OCI-LY7 (cell line): ENCODE measurements around the gene MTHFD1. TPM values are rescaled to one million over a fixed set of nuclear protein-coding genes. Genes with fewer than 3 reads are reported as not detected.

Source experiments
- BruUV-seq: library from RNA; stranded (reverse); fragments of 400-500 nt; replicated peaks from 2 replicates; lab custom pipeline; 2021; lab: Mats Ljungman, UMichigan
- CTCF ChIA-PET: fragments of 300-600 bp; sonication (Branson Sonifier 250); formaldehyde crosslinking; loops from one replicate; lab custom pipeline; 2022; ENCODE audit warnings: antibody characterized with exemption; ENCODE audit not compliant: unreplicated experiment; lab: Charles Lee
- POLR2A ChIA-PET: fragments of 300-600 bp; sonication (Branson Sonifier 250); formaldehyde crosslinking; loops from one replicate; lab custom pipeline; 2022; ENCODE audit warnings: antibody characterized with exemption; lab: Charles Lee
- DNase-seq: peaks from one replicate; pipeline ENCODE4 v3.0.0-alpha.2; 2015; ENCODE audit warnings: low spot score
- H2AFZ ChIP-seq: fragments of 200-600 bp; sonication (generic), shearing (Covaris generic); 2 replicates; pipeline ENCODE4 v1.6.1; 2014; ENCODE audit warnings: mild to moderate bottlenecking, antibody characterized with exemption, low read length, moderate library complexity
- H3K27ac ChIP-seq: fragments of 200-600 bp; sonication (generic); 2 replicates; pipeline ENCODE4 v1.5.1; 2014; ENCODE audit warnings: mixed run types, low read depth, mild to moderate bottlenecking, moderate library complexity, low read length, inconsistent platforms; ENCODE audit not compliant: poor library complexity, severe bottlenecking
- H3K36me3 ChIP-seq: fragments of 200-600 bp; sonication (generic); 2 replicates; pipeline ENCODE4 v1.6.1; 2014; ENCODE audit warnings: mild to moderate bottlenecking, antibody characterized with exemption, low read length, moderate library complexity, mixed read lengths; ENCODE audit not compliant: insufficient read depth
- H3K4me1 ChIP-seq: fragments of 200-600 bp; sonication (generic); 2 replicates; pipeline ENCODE4 v1.5.1; 2014; ENCODE audit warnings: mild to moderate bottlenecking, low read length; ENCODE audit not compliant: insufficient read depth, poor library complexity, severe bottlenecking
- H3K4me2 ChIP-seq: fragments of 200-600 bp; sonication (generic); 2 replicates; pipeline ENCODE4 v1.6.1; 2014; ENCODE audit warnings: mild to moderate bottlenecking, low read length
- H3K4me3 ChIP-seq: fragments of 200-600 bp; sonication (generic); 2 replicates; pipeline ENCODE4 v1.5.1; 2014; ENCODE audit warnings: mild to moderate bottlenecking, low read depth, low read length; ENCODE audit not compliant: poor library complexity, severe bottlenecking
- H3K79me2 ChIP-seq: fragments of 200-600 bp; sonication (generic); 2 replicates; pipeline ENCODE4 v1.6.1; 2016; ENCODE audit warnings: low read depth, mild to moderate bottlenecking, low read length, moderate library complexity, mixed read lengths; ENCODE audit not compliant: insufficient read depth
- H3K9me2 ChIP-seq: fragments of 200-600 bp; sonication (generic); 2 replicates; pipeline ENCODE4 v1.6.1; 2016; ENCODE audit warnings: mild to moderate bottlenecking, low read length, mixed read lengths; ENCODE audit not compliant: insufficient read depth
- H3K9me3 ChIP-seq: fragments of 200-600 bp; sonication (generic); 2 replicates; pipeline ENCODE4 v1.6.1; 2014; ENCODE audit warnings: mild to moderate bottlenecking, mixed run types, low read length, mixed read lengths
- H4K20me1 ChIP-seq: fragments of 200-600 bp; sonication (generic); 2 replicates; pipeline ENCODE4 v1.6.1; 2014; ENCODE audit warnings: mild to moderate bottlenecking, antibody characterized with exemption, low read length, moderate library complexity, mixed read lengths; ENCODE audit not compliant: insufficient read depth
- CTCF ChIP-seq: fragments of 200-600 bp; sonication (generic); conservative IDR thresholded peaks from 2 replicates; pipeline ENCODE4 v1.5.1; 2014; ENCODE audit warnings: mild to moderate bottlenecking, antibody characterized with exemption, low read length, moderate library complexity, mixed read lengths
- EZH2phosphoT487 ChIP-seq: fragments of 200-600 bp; sonication (generic); IDR thresholded peaks from 2 replicates; pipeline ENCODE4 v1.6.1; 2018; ENCODE audit warnings: low read depth, borderline replicate concordance, mild to moderate bottlenecking, mixed run types, antibody characterized with exemption, low read length, moderate library complexity, mixed read lengths
- intact Hi-C: fragments of 100-400 bp; cut with micrococcal nuclease; formaldehyde crosslinking; loops from one replicate; pipeline ENCODE4 v1.10.0; 2022; ENCODE audit not compliant: unreplicated experiment
- total RNA-seq, 2 experiments: library from RNA; depleted of rRNA in 1 of 2; stranded (reverse); fragments of >200 nt in 1 of 2; shearing (Covaris generic) in 1 of 2; gene quantifications; 2 replicates each; pipeline ENCODE4 v1.2.3, GENCODE V29; 2014 to 2022

Gene MTHFD1
- total RNA-seq, 2 experiments from 2014 or later, result 73.7 to 163 TPM

DNA sequence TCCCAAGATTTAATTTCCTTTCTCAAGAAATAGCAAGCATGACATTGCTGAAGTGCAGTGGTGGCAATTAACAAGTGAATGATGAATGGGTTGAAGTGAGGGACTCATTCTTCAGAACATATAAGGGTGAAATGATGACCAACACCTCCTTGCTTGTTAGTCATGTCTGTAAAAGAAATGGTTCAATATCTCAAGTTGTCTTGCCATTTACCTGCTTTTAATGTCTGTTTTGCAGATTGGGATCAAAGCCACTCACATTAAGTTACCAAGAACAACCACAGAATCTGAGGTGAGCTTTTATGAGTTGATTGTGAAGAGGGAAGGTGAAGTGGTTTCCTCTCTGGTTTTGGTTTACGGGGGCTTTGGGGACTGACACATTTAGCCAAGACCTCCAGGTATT is 24.1 kb downstream of the MTHFD1 start:
- no peaks in the 10 kb centered on the region for H4K20me1 ChIP-seq
- peaks cover 96% of the 10 kb centered on the region for H3K36me3 ChIP-seq
- H3K27ac ChIP-seq, result no peak overlapping the region
- ChIA-PET CTCF (interaction anchor here (0.6 kb wide), 1 partner anchor 597 kb away, joined by 3 read pairs; no protein-coding TSS in a partner anchor), POLR2A (interaction anchor here (1.6 kb wide), 1 partner anchor 16 kb away, joined by 5 read pairs; no protein-coding TSS in a partner anchor)
- H2AFZ ChIP-seq, result no peak overlapping the region
- H3K4me3 ChIP-seq, result no peak overlapping the region
- no peak for DNase-seq
- peaks cover 7% of the 10 kb centered on the region; the same call in 1 of the 2 replicates for H3K79me2 ChIP-seq
- TF ChIP-seq EZH2phosphoT487 (no peak), CTCF (no peak)
- H3K4me1 ChIP-seq, result no peaks in the 10 kb centered on the region
- no peaks in the 10 kb centered on the region for H3K9me2 ChIP-seq
- intact Hi-C loops, result no loop called here
- BruUV-seq, result no TSS peak
- no peaks in the 10 kb centered on the region for H3K9me3 ChIP-seq
- H3K4me2 ChIP-seq, result no peak overlapping the region

GRCh38 chr14:64416348-64416932 is 28.3 kb downstream of the MTHFD1 start:
- Histone ChIP-seq H2AFZ (no peak overlapping the region), H4K20me1 (0 out of 2 replicates have a peak, but pooled peaks cover 3% of the 10 kb centered on the region), H3K36me3 (peaks cover 96% of the 10 kb centered on the region), H3K9me2 (no peaks in the 10 kb centered on the region), H3K27ac (no peak overlapping the region), H3K79me2 (no peaks in the 10 kb centered on the region), H3K9me3 (no peaks in the 10 kb centered on the region), H3K4me3 (no peak overlapping the region), H3K4me1 (no peaks in the 10 kb centered on the region), H3K4me2 (no peak overlapping the region)
- intact Hi-C loops, result no loop called here
- BruUV-seq, result TSS peak; percentile 28
- TF ChIP-seq EZH2phosphoT487 (no peak), CTCF (no peak)
- POLR2A ChIA-PET, result interaction anchor here (0.9 to 1.5 kb wide), 2 partner anchors 12 to 29 kb away, joined by 3 read pairs; no protein-coding TSS in a partner anchor
- CTCF ChIA-PET, result no interaction called here
- DNase-seq, result no peak
